Stimulated activated CD4-positive, alpha-beta T cell treated with anti-CD3 and anti-CD28 coated beads, Interleukin-15, amount 100 ng/mL, for 48 hours (primary cell): Measurements from ENCODE around the gene DAAM1.

Experiments
- DNase-seq, 2 donors: peaks; one replicate each; pipeline ENCODE4 v3.0.0-alpha.2; 2020; ENCODE audit warnings: low read depth in 2 of 2

DAAM1 gene

GRCh38 chr14:59292028-59292427, 103.6 kb downstream of the DAAM1 start:
- no peak for DNase-seq

DNA sequence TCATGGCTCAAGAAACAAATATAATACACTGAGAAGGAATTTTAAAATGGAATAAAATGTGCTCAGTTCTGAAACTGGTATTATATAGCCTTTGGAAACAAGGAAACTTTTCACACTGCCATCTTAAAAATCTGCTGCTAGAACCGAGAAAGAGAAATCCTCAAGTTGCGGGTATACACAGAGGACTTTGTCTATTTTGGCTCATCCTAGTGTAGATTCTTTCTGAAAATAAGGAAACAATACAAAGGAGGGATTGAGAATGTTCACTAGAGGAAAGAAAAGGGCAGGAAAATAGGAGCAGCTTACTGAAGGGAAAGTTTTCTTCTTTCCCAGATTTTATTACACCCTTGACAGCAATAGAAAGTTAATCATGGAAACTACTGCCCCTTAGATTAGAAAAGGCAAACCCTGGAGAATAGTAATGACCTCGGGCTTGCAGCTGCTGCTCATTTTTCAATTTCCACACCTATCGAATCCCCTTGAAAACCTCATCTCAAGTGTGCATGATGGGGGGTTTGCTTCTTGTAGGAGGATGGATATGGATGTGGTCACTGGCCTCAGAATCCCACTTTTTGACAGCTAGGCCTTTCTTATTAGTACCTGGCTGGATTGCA, 104.6 kb downstream of the DAAM1 start:
- no peak for DNase-seq

DNA sequence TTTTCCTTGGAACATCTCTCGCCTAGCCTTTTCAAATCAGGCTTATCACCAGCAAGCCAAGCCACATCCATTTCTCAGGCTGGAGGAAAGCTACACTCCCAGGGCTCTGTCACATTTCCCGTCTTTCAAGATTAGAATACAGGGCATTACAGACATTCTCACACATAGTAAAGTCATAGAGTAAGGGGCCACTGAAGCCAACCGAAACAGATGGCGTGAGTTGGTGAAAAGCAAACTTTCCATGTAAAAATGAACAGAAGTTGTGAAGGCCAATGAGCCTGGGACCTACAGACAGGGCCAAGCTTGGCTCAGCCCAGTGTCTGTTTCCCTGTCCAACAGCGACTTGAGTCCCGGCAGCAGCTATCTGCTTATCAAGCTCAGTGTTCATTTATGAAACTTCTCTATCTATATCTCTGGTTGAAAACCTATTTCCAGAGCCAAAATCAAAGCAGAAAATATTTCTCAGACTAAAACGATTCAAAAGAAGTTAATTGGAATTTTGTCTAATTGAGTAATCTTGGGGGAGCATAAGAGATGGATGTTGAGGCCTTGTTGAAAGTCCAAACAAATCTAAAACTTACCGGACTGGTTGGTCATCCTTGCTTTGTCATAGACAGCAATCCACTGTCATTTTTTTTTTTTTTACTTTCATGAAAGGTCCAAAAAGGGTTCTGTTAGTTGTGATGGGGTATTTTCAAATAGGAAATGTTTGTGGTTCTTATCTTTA, 105.6 kb downstream of the DAAM1 start:
- DNase-seq = no peak

DNA sequence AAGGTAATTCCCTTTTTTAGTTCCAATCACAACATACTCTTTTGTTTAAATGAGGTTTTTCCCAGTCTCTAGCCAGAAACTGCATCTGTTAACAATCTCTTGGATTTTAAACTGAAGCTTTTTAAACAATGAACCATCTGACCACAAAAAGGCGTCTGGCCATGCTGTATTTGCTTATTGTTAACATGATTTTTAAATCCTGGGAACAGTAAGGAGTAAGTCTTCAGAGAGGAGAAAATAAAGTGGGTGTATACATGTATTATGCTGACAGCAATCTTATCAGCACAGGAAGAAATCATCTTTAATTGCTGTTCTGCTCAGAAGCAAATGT, 106.2 kb downstream of the DAAM1 start:
- DNase-seq = no peak

GRCh38 chr14:59295951-59296350, 107.5 kb downstream of the DAAM1 start:
- no peak for DNase-seq

DNA sequence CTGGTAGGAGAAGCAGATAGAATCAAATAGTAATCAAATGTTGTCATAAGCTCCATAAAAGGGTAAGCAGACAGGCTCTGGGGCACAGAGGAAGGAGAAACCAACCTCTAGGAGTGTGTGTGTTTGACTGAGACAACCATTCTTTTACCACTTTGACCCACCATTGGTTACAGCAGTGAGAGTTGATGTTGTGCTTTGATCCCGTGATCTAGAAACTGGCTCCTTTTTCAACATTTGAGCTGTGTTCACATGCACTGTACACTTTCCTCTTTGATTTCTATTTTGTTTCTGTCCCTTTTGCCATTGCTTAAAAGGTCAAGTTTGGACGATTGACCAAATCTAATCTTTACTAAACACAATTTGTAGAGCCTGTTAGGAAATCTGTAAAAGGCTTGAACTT, 108.0 kb downstream of the DAAM1 start:
- DNase-seq = no peak

- no peak for DNase-seq
These were observed 108.8 kb downstream of the DAAM1 start for GRCh38 chr14:59297071-59297776.

- DNase-seq = no peak
These were observed 111.3 kb downstream of the DAAM1 start for GRCh38 chr14:59299731-59300130.

DNA sequence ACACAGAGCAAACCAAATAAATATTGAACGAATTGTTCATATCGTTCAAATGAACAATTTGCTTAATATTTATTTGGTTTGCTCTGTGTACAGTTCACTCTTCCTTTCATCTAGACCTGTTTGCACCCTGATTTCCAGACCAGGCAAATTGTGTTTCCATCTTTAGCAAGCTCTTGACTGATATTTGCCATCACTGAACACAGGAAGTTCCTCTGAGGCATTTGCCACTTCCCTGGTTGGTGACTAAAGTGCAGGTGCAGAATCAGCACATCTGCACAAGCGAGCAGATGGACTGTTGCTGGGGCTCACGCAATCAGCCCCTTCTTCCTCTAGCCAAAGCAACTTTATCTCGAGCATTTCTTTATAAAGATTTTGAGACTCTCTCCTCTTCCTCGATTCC, 112.9 kb downstream of the DAAM1 start:
- DNase-seq = peak in 1 of 2 donors; percentile 3

GRCh38 chr14:59302313-59302712, 113.8 kb downstream of the DAAM1 start:
- DNase-seq = no peak

DNA sequence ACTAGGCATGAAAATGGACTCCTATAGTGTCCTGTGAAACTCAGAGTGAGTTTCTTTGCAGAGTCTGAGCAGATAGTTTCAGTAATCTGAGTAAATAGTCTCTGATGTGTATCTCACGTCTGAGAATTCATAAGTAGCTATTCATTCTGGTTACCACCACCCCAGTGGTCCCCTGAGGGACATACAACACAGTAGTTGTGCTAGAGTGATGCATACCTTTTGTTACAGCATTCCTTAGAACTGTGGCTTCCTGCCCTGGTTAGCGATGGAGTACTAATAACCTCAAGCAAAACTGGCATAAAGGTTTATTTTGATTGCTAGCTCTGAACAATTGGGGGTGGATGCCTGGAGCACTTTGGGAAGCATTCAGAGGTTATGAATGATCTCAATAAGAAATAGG, 114.7 kb downstream of the DAAM1 start:
- DNase-seq = no peak

DNA sequence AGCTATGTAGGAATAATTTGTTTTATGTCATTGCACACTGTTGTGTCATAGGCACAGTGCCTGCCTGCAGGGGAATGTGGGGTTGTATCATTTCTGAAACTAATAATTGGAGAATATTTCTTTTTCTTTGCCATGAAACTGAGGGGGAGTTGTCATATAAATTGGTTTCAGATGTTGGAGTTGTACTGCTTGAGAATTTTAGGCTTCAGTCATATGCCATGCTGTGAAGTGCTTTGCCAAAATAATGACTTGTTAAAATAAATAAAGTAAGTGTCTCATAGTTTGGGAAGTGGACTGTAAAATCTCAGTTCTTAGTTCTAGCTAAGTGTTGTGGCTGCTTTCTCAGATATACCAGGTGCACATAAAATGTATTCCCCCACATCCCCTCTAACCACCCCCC, 116.8 kb downstream of the DAAM1 start:
- no peak for DNase-seq

DNA sequence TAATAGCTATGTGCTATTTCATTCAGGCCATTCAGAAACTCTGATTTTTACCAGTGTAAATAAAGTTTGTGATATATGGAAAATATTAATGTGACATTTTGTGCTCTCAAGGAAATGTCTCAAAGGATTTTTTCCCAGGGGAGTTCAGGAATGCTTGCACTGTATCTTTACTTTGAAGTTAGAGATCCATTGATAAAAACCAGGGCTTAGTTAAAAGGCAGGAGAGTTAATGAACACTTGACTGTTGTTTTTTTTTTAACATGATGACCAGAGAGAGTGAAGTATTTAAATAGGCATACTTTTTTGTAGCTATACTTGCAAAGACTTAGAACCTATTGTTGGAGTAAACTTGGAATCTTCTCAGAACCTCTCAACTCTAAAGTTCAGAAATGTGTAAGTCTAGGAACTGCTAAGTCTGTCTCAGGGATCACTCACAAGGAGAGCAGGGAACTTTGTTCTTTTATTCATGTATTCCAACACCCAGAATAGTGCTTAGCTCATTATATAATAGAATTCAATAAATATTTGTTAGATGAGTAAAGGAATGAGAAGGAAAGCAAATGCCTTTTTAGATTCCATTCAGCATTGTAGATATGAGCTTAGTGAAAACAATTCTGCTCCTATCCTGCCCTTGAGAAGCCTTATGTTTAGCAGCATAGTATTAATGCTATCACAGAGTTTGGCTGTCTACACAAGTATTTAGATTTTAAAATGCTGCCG, 117.5 kb downstream of the DAAM1 start:
- no peak for DNase-seq

DNA sequence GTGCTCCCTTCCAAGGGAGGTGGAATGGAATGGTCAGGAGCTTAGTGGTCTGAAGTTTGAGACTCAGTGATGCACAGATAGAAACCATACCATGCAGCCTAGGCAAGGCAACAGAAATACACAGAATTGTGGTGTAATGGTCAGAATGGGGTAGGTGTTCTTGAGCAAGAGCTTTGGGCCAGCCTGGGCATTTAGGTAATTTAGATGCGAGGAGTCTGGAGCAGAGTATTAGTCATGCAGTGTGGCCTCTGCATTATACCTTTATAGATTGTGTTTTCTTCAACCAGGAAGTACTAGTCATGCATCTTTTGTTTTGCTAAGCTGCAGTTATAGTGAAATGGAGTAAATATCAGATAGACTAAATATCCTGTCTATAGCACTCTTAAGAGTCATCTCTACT, 118.3 kb downstream of the DAAM1 start:
- DNase-seq = no peak

DNA sequence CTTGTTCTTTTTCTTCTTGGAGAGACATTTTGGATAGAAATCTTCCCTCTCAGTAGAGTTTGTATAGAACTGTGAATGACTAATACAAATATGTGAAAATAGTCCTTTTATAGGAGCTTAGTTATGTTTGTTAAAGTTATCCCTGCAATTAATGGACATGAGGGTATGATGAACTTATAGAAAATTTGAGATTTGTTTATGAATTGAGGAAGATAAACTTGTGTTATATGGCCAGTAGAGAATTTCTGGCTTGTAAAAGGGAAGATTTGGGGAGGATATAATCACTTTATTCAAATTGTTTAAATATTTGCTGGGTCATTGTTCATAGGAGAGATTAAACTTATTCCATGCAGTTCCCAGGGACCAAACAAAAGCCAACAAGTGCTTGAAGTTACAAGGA, 119.6 kb downstream of the DAAM1 start:
- DNase-seq = no peak

DNA sequence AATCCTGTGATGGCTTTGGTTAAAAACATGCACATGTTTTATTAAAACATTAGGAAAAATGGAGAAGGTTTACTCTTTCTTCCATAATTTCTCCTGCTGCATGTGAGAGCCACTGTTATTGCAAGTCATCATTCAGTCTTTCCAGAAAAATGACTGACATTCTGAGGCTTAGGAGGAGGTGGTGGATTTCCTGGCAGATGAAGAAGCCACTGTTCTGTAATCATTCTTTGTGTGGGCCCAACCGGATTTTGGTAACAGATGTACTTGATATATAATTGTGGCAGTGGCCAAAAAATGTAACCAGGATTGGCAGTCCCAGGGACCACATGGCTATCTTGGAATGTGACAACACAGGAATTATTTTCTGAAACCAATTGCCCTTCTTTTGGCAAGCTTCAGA, 120.2 kb downstream of the DAAM1 start:
- no peak for DNase-seq

DNA sequence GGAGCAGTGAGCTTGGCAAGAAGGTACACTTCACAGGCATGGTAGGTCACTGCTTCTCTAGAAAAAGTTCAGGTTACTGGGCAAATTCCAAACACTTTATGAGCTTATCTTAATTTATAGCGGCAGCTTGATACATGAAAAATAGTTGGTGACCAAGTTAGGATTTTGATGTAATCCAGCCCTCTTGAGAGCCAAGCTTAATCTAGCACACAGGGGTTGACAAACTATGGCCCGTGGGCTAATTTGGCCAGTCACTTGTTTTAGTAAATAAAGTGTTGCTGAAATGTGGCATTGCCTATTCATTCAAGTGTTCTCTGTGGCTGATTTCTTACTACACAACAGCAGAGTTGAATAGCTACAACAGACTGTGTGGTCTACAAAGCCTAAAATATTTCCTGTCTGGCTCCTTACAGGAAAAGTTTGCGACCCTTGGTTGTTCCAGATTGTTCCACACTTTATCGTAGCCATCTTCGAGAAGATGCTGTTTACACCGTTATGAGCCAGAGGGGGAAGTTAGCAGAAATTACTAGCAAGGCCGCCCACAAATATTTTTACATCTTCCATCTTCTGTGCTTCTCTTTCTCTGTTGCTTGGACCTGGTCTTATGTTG, 120.9 kb downstream of the DAAM1 start:
- DNase-seq = no peak

DNA sequence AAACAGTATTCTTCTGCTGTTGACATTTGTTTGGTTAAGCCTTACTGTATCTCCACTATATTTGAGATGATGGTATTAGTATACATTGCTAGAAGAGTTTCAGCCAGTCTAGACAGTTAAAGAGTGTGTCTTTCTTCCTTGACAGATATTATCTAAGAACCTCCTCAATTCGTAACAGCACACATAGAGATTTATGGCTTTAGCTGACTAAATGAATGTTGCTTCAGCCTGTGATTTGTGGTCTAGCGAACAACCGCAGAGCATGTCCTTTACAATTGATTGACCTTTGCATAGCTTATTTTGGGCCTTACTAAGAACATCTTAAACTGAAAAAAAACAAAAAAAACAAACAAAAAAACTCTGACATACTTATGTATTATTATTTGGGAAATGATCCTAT, 122.2 kb downstream of the DAAM1 start:
- no peak for DNase-seq

GRCh38 chr14:59311723-59312122, 123.3 kb downstream of the DAAM1 start:
- no peak for DNase-seq

- DNase-seq = no peak
These were observed 124.7 kb downstream of the DAAM1 start for GRCh38 chr14:59313144-59313651.

DNA sequence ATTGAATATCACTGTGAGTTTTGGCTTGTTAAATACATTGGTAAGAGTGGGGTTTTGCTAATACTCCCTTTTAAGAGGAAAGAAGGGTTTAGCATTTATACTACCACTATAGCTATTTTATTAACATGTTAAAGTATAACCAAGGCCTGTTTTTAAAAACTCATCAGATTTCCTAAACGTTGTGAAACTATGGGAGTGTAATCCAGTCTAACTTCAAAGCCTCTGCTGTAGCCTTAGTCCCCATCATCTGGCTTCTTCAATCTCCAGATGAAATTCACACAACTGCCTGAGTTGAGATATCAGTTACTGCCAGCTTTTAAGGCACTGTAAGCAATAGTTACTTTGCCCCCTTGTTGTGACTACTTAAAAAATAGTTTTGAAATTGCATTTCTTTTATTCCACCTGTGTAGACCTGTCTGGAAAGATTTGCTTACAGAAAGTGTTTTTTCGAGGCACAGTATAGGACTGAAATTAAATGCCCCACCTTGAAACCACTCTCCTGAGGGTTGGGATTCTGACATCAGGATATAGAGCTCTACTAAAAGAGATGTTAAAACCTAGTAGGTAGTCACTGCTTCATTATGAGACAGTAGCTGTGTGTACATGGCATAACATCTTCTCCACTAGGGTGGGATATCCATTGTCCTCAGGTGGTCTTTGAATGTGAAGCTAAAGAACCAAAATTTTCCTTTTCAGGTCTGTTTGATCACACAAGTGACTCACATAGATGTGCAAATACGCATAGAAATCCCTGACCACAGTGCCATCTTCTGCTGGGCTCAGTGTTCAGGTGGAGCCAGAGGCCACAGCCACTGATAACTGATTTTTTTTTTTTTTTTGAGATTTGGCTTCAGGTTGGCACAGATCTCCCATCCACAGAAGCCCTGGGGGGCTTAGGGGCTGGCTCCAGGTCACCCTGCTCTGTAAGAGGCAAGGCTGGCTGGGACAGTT, 125.5 kb downstream of the DAAM1 start:
- no peak for DNase-seq
